Measurements from ENCODE around the gene POLH.

Gene POLH

DNA sequence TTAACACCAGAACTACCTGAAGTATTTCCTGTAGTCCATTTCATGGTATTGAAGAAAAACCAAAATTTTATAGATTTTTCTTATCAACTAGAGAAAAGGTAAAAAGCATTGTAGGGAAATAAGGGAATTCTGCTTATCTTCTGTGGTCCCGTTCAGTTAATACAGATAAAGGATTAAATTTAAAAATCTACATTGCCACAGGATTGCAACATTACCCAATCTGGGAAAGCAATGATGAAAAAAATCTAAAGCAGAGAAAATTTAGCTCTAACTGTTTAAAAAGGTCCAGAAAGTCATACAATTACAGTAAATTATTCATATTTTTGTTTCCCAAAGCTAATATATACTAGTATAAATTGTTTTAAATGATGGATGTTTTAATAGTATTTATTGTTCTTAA is 18.0 kb downstream of the POLH start:
- in situ Hi-C loops (cut with MboI; ENCODE audit: low pct_unique_long_range_greater_than_20kb, low sequenced_read_pairs): no loop called here
- no peak for DNase-seq

GRCh38 chr6:43600595-43600994 is 24.6 kb downstream of the POLH start:
- DNase-seq: no peak
- in situ Hi-C loops (cut with MboI; ENCODE audit: low pct_unique_long_range_greater_than_20kb, low sequenced_read_pairs): no loop called here

DNA sequence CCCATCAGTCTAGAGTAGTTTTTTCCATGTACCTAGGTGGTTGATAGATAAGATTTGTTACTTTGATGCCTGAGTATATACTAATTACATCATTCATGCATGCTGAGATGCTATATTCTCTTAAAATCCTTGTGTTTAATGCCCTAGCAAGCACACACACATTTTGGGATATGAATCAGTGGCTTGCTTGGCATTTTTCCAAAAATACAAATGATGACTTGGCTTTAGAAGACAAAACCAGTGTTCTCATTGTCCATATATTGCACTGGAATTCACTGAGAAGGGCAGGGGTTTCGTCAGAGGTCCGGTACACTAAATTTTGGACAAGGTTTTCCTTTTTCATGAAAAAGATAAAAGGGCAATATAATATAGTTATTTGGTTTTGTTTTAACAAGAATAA is 28.2 kb downstream of the POLH start:
- no peak for DNase-seq
- in situ Hi-C loops (cut with MboI; ENCODE audit: low pct_unique_long_range_greater_than_20kb, low sequenced_read_pairs): no loop called here

DNA sequence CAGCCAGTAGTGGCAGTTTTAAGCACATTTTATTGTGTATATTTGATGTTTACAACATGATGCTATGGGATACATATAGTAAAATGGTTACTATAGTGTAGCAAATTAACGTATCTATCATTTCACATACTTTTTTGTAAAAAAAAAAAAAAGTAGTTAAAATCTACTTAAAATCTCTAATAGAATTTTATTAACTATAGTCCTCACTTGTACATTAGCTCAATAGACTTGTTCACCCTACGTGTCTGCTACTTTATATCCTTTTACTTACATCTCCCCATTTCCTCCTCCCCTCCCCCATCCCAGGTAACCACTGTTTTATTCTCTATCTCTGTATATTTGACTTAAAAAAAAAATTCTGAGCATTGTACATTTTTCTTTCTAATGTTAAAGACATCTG is 30.0 kb downstream of the POLH start:
- in situ Hi-C loops (cut with MboI; ENCODE audit: low pct_unique_long_range_greater_than_20kb, low sequenced_read_pairs): no loop called here
- DNase-seq: no peak

DNA sequence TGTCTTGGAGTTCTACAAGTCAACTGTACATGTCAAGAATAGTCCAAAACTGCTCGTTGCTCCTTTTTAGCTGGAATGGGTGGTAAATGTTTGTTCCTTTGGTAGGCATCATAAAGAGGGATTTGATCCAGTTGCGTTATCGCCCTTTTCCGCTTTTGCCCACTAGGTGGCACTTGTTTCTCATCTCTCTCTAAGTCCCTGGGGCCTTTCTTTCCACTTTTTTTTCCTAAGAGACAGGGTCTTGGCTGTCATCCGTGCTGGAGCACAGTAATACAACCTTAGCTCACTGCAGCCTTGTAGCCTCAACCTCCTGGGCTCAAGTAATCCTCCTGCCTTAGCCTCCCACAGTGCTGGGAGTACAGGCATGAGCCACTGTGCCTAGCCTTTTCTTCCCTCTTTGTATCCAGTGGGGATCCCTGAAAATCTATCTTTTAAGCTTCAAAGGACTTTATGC is 32.4 kb downstream of the POLH start:
- in situ Hi-C loops (cut with MboI; ENCODE audit: low pct_unique_long_range_greater_than_20kb, low sequenced_read_pairs): no loop called here
- peak; percentile 83 for DNase-seq

- DNase-seq: peak; percentile 19
- in situ Hi-C loops (cut with MboI; ENCODE audit: low pct_unique_long_range_greater_than_20kb, low sequenced_read_pairs): no loop called here
These were observed 32.8 kb downstream of the POLH start for GRCh38 chr6:43608807-43609206.

GRCh38 chr6:43609402-43609801 is 33.4 kb downstream of the POLH start:
- in situ Hi-C loops (cut with MboI; ENCODE audit: low pct_unique_long_range_greater_than_20kb, low sequenced_read_pairs): no loop called here
- no peak for DNase-seq

GRCh38 chr6:43610431-43610830 is 34.4 kb downstream of the POLH start:
- in situ Hi-C loops (cut with MboI; ENCODE audit: low pct_unique_long_range_greater_than_20kb, low sequenced_read_pairs): no loop called here
- no peak for DNase-seq

DNA sequence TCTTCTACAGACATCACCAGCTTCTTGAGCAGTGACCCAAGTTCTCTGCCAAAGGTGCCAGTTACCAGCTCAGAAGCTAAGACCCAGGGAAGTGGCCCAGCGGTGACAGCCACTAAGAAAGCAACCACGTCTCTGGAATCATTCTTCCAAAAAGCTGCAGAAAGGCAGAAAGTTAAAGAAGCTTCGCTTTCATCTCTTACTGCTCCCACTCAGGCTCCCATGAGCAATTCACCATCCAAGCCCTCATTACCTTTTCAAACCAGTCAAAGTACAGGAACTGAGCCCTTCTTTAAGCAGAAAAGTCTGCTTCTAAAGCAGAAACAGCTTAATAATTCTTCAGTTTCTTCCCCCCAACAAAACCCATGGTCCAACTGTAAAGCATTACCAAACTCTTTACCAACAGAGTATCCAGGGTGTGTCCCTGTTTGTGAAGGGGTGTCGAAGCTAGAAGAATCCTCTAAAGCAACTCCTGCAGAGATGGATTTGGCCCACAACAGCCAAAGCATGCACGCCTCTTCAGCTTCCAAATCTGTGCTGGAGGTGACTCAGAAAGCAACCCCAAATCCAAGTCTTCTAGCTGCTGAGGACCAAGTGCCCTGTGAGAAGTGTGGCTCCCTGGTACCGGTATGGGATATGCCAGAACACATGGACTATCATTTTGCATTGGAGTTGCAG is 37.9 kb downstream of the POLH start:
- no peak for DNase-seq
- in situ Hi-C loops (cut with MboI; ENCODE audit: low pct_unique_long_range_greater_than_20kb, low sequenced_read_pairs): no loop called here

GRCh38 chr6:43614396-43614730 is 38.4 kb downstream of the POLH start:
- DNase-seq: no peak
- in situ Hi-C loops (cut with MboI; ENCODE audit: low pct_unique_long_range_greater_than_20kb, low sequenced_read_pairs): no loop called here

DNA sequence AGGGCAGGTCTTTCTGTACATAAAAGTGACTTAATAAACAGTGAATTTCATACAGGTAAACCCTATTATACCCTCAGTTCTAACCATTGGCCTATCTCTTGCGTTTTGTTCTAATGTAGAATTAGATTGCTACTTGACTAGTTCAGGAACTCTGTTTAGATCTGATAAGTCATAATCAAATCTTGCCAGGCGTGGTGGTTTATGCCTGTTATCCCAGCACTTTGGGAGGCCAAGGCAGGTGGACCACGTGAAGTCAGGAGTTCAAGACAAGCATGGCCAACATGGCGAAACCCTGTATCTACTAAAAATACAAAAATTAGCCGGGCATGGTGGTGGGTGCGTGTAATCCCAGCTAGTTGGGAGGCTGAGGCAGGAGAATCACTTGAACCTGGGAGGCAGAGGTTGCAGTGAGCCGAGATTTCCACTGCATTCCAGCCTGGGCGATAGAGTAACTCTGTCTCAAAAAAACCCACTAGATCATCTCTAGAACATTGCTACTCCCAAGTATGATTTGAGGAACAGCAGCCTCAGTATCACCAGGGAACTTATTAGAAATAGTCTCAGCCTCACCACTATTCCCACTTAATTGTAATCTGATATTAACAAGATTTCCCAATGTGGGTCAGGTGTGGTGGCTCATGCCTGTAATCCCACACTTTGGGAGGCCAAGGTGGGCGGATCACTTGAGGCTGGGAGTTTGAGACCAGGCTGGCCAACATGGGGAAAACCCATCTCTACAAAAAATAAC is 40.9 kb downstream of the POLH start:
- in situ Hi-C loops (cut with MboI; ENCODE audit: low pct_unique_long_range_greater_than_20kb, low sequenced_read_pairs): no loop called here
- DNase-seq: no peak

DNA sequence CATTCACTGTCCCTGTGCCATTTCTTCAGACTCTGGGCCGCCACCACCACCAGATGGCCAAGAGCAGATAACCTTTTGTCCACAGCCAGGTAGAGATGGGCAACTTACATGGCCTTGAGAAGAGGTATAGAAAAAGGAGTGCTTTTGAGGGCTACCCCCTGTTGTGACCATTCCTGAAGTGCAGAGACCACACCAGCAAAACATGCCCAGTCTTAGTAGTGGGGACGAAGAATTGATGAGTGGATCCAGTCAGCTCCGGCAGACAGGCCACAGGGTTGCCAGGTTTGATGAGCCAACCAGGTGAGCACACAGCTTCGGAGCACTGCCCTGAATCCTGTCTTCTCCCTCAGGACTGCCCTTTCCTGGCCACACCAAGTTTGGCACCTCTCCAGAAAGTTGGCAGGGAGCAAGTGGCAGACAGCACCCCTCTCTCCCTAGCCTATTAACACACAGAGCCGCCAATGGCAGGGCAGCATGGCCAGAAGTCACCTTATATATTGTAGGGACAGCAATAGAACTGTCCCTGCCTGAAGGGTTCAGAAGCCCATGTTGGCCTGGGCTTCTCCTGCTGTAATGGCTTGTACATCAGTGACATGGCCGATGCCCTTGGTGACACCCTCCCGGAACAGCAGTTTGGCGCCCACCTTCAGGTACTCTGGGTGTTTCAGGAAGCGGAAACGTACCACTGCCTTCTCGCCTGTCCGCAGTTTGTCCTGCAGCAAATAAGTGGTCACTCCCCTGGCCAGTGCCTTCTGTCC is 45.3 kb downstream of the POLH start:
- no peak for DNase-seq
- in situ Hi-C loops (cut with MboI; ENCODE audit: low pct_unique_long_range_greater_than_20kb, low sequenced_read_pairs): no loop called here

- in situ Hi-C loops (cut with MboI; ENCODE audit: low pct_unique_long_range_greater_than_20kb, low sequenced_read_pairs): no loop called here
- DNase-seq: no peak
These were observed 45.8 kb downstream of the POLH start for GRCh38 chr6:43621836-43622180.

DNA sequence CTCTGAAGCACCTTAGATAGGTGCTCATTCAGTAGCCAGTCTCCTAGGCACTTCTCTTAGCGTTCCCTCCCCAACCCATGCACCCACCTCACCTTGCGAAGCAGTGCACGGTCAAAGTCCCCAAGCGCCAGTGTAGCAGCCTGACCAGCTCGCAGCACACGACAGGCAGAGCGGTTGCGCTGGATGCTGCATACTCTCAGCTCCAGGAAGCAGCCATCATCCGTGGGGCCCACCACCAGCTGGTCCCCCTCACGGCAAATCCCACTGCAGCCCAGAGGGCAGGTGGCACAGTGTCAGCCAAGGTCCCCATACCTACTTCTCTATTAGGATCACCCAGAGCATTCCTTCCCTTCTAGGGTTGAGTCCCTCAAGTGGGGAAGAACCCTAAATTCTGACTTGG is 46.6 kb downstream of the POLH start:
- in situ Hi-C loops (cut with MboI; ENCODE audit: low pct_unique_long_range_greater_than_20kb, low sequenced_read_pairs): no loop called here
- no peak for DNase-seq

DNA sequence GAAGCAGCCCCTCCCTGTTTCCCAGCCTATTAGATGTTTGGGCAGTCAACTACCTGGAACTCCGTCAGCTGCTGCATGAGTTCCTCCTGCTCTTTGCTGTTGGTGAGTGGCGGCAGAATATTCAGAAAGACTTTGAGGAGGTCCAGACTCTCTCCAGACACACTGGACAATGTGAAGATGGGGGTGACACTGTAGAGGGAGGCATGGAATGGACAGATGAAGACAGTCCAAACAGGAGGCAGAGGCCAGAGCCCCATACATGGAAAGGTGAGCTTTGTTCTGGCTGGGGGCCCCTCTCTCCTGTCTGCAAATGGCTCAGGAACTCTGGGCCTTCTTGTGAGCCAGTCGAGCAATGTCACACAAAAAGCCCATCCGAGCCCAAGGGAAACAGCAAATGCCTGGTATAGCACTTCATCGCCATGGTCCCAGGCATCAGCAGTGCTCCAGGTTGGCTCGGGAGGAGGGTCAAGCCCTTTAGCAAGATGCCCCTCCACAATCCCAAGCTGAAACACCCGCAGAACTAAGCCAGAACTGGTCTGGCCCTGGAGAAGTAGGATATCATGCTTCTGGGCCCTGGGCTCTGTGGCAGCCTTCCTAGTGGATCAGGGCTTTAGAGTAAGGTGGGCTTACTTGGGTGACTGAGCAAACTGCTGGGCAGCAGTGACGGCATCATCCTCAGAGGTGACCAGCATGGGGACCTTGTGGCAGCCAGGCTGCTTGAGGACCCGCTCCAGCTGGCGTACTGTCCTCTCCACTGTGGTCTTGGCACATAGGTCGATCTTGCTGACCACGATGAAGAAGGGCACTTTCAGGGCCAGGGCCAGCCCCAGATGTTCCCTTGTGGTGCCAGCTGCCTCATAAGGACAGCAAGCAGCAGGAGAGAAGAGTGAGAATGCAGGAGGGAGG is 48.1 kb downstream of the POLH start:
- in situ Hi-C loops (cut with MboI; ENCODE audit: low pct_unique_long_range_greater_than_20kb, low sequenced_read_pairs): no loop called here
- no peak for DNase-seq

- in situ Hi-C loops (cut with MboI; ENCODE audit: low pct_unique_long_range_greater_than_20kb, low sequenced_read_pairs): no loop called here
- DNase-seq: no peak
These were observed 48.9 kb downstream of the POLH start for GRCh38 chr6:43624786-43625288.

- DNase-seq: no peak
- in situ Hi-C loops (cut with MboI; ENCODE audit: low pct_unique_long_range_greater_than_20kb, low sequenced_read_pairs): no loop called here
These were observed 49.5 kb downstream of the POLH start for GRCh38 chr6:43625393-43625992.

DNA sequence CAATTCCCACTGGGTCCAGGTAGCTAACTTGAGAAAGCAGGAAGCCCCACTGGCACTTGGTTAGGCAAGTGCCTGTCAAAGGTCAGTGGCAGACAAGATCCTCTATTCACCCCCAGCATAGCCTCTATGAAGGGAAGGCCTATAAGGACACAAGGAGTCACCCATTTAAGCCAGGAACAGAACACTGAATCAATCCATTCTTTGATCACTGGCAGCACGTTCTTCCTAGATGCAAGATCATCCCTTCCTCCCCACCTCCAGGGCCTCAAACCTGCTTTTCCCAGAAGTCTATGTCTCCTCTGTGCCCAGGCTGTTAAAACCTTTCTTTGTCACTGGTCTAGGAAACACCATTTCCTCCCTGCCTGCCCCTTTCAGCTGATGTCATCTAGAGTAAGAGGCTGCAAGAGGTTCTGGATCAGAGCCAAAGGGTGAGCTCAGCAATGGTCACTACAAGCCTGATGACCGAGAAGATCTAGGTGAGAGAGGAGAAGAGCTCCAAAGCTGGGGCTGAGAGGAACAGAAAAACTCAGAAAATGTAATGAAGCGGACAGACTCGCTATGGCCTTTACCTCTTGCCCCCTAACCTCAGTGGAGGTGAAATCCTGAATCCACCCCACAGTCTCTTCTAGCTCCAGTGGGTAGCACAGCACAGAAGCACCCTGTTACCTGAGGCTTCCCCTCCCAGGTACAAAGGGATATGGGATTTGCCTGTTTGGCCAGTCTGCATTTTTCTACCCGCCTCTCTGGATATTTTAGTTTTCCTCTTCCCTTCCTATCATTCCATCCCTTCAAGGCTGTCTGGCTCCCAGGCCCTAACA is 51.2 kb downstream of the POLH start:
- in situ Hi-C loops (cut with MboI; ENCODE audit: low pct_unique_long_range_greater_than_20kb, low sequenced_read_pairs): no loop called here
- DNase-seq: peak; percentile 20
